Endometrium (tissue), 2 donors: Measurements from ENCODE around the gene PXT1.
"Not testable (repeated sequence)": the region's sequence is repeated elsewhere in the genome, so short reads cannot be mapped to it uniquely, and the experiment has no call there.

ENCODE experiments used
- FAIRE-seq: peaks from 2 replicates; lab custom pipeline; 2012; peaks lifted over from hg19 to GRCh38; lab: Jason Lieb, UNC
- donor health status: control.
- donor health status: control.

PXT1 gene

GRCh38 chr6:36368921-36369865, 73.5 kb downstream of the PXT1 start:
- FAIRE-seq = no peak

- no peak for FAIRE-seq
Measured at GRCh38 chr6:36368421-36368820, 74.2 kb downstream of the PXT1 start.

- no peak for FAIRE-seq
Measured at GRCh38 chr6:36367743-36368142, 74.9 kb downstream of the PXT1 start.

- FAIRE-seq = no peak
Measured at GRCh38 chr6:36364669-36365479, 77.8 kb downstream of the PXT1 start.

- FAIRE-seq = not testable (repeated sequence)
Measured at GRCh38 chr6:36364061-36364635, 78.5 kb downstream of the PXT1 start.

DNA sequence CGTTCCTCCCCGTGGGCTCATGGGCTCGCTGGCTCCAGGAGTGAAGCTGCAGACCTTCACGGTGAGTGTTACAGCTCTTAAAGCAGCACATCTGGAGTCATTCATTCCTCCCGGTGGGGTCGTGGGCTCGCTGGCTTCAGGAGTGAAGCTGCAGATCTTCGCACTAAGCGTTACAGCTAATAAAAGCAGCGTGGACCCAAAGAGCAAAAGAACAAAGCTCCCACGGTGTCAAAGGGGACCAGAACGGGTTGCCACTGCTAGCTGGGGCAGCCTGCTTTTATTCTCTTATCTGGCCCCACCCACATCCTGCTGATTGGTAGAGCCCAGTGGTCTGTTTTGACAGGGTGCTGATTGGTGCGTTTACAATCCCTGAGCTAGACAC, 79.3 kb downstream of the PXT1 start:
- not testable (repeated sequence) for FAIRE-seq

- no peak for FAIRE-seq
Measured at GRCh38 chr6:36362551-36363370, 79.9 kb downstream of the PXT1 start.

- FAIRE-seq = no peak
Measured at GRCh38 chr6:36361071-36361470, 81.6 kb downstream of the PXT1 start.

GRCh38 chr6:36360241-36361054, 82.2 kb downstream of the PXT1 start:
- no peak for FAIRE-seq

DNA sequence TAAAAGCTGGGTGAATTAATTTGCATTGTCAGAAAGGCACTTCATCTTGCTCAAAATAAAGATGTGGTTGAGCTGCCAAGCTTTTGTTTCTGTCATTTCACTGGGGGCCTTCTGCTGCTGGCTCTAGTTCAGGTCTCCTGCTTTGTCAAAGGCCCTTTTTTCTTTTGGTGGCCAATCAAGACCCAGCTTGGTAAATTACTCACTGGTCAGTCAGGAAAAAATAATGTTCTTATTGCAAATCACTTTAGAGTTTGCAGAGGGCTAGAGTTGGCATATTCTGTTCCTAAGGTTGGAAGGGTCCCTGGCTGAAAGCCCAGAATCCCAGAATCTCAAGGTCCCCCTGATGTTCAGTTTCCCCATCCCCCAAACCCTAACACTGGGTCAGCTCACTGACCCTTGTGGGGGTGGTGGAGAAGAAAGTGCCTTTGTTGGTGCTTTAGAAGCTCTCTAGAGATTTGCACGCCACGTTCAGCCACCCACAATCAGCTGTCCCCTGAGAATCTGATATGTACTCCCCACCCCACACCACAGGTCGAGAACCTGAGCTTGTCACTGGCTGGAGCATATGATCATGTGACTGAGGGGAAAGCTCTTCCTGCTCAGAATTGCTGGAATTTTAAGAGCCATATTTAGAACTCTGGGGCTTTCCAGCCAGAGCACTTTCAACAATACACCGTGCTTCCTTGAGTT, 84.3 kb downstream of the PXT1 start:
- FAIRE-seq = no peak

GRCh38 chr6:36357872-36358225, 84.8 kb downstream of the PXT1 start:
- FAIRE-seq = no peak

DNA sequence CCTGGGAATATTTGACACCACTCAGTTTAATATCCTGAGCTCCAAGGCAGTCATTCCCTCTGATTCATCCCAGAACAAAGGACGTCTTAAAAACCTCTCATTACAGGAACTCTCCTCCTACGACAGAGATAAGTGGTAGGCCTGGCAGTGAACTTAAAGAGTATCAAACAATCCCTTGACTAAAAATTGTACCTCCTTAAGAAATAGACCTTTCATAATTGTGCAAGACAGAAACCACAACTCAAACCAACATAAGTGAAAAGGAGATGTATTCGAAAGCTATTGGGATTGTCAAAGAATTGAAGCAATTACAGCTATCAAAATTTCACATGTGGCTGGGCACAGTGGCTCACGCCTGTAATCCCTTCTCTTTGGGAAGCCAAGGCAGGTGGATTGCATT, 86.8 kb downstream of the PXT1 start:
- no peak for FAIRE-seq

DNA sequence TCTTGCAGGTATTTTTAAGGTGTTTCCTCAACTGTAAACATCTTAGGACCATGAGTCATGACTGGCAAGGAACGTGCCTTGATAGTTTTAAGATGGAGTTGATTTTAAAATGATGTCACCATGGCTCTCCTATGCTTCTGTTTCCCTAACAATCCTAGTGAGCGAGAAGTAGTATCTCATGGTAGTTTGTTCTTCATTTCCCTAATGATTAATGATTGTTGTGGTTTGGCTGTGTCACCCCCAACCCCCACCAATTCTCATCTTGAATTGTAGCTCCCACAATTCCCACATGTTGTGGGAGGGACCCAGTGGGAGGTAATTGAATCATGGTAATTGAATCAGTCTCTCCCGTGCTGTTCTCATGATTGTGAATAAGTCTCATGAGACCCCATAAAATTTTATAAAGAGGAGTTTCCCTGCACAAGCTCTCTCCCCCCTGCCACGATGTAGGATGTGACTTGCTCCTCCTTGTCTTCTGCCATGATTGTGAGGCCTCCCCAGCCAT, 89.2 kb downstream of the PXT1 start:
- FAIRE-seq = no peak

- no peak for FAIRE-seq
Measured at GRCh38 chr6:36352477-36353157, 90.0 kb downstream of the PXT1 start.

- FAIRE-seq = no peak
Measured at GRCh38 chr6:36350681-36351571, 91.7 kb downstream of the PXT1 start.

DNA sequence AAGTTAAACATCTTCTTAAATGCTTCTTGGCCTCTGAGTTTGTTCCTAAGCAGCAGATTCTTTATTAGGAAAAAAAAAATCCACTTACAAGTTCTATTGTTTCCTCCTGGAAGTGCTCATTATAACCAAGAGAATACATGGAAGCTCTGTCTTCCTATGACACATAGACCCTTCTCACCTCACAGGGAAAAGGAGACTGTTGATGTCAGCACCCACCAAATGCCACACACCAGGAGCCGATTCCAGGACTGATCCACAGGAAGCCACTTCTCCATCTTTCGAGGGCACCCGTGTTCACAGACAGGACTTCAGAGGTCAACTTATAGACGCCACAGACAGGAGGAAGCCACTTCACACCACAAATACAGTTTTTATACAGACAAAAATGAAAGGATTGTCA, 92.6 kb downstream of the PXT1 start:
- no peak for FAIRE-seq

DNA sequence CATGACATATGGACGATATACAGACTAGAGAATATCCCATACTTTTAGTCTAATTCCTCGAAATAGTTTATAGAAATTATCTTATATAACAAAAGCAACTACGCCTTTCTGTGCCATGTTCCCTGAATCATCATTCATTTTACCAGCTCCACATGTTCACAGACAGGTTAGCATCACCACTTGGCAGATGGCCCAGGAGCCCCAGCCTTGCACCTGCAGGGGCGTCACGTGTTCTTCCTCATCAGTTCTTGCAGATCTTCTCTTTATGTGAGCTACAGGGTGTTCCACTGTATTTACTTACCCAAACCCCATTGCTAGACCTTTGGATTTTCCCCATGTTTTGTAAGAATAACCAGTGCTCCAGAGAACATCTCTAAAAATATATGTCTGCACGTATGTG, 93.4 kb downstream of the PXT1 start:
- FAIRE-seq = no peak

DNA sequence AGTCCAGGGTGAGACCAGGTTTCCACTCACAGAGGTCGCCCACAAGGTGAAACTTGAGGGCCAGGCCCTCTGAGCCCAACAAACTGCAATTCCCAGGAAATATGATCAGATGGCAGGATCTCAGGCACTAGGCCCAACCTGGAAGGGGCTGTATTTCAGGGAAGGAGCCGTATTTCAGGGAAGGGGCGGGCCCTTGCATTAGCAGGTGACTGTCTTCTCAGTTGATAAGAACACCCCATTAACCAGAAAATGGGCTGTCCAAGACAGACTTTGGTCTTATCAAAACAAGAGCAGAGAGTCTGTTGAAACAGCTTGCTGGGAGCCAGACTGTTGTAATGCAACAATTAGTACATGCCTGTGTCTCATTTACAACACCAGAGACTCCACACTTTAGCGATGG, 95.0 kb downstream of the PXT1 start:
- FAIRE-seq = no peak
